HFFc6 (cell line): Measurements from ENCODE around the gene MS4A6A. TPM values are rescaled to one million over a fixed set of nuclear protein-coding genes. Genes with fewer than 3 reads are reported as not detected.
A peak's percentile ranks its signal among the peaks of the same experiment; 100 is the strongest.

ENCODE experiments used
- DNase-seq: peaks from one replicate; pipeline ENCODE4 v3.0.0-alpha.2; 2018
- H3K27ac Mint-ChIP-seq: 2 replicates; pipeline ENCODE4 v1.8.0; 2020; ENCODE audit warnings: mild to moderate bottlenecking, mixed read lengths
- H3K27me3 Mint-ChIP-seq: 2 replicates; pipeline ENCODE4 v1.8.0; 2021; ENCODE audit warnings: mild to moderate bottlenecking, moderate library complexity, mixed read lengths; ENCODE audit not compliant: insufficient read depth
- H3K36me3 Mint-ChIP-seq: 2 replicates; pipeline ENCODE4 v1.8.0; 2021; ENCODE audit warnings: low read depth, mixed read lengths
- H3K4me1 Mint-ChIP-seq: 2 replicates; pipeline ENCODE4 v1.8.0; 2020; ENCODE audit warnings: low read depth, mixed read lengths
- H3K4me3 Mint-ChIP-seq: 2 replicates; pipeline ENCODE4 v1.8.0; 2020; ENCODE audit warnings: mild to moderate bottlenecking, moderate library complexity, mixed read lengths
- H3K9me3 Mint-ChIP-seq: 2 replicates; pipeline ENCODE4 v1.8.0; 2020; ENCODE audit warnings: mild to moderate bottlenecking, mixed read lengths
- total RNA-seq, 6 experiments: library from RNA; stranded (reverse); fragmentation: NEBNext Ultra II Directional; extraction: Animal tissue kit (Norgen Biotek cat#: 25700); gene quantifications; 2 replicates in 1 of 6; 3 replicates in 5 of 6; pipeline ENCODE4 v1.2.3, GENCODE V29; 2021
- TF ChIP-seq, protein P1 (sequence below): fragments of 200-600 bp; sonication (generic); IDR thresholded peaks from 2 replicates; pipeline ENCODE4 v1.5.0; 2021; ENCODE audit warnings: antibody characterized with exemption, mild to moderate bottlenecking

The MS4A6A gene
- total RNA-seq, 6 experiments from 2014 or later, result not detected

DNA sequence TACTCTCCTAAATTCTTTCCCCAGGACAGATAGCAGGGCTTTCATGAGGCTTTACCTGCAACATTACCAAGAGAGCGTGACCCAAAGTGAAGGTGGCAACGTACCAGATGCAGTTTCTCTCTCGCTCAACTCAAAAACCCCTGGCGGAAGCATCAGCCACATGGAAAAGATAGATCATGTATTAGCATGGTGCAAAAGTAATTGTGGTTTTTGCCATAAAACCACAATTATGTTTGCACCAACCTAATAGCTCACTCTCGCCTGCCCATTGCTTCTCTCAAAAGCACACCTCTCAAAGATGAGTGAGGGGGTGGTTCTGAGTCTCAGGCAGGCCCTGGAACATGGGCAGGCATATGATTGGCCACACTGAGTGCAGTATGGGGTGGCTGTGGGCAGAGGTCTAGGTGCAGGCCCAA lies 7.0 kb downstream of the MS4A6A start:
- Mint-ChIP-seq H3K9me3 (peaks cover 34% of the 10 kb centered on the region), H3K27me3 (no peaks in the 10 kb centered on the region), H3K4me3 (no peak overlapping the region), H3K27ac (no peak overlapping the region), H3K4me1 (no peaks in the 10 kb centered on the region), H3K36me3 (no peaks in the 10 kb centered on the region)
- no peak for DNase-seq
- TF ChIP-seq, protein P1, sequence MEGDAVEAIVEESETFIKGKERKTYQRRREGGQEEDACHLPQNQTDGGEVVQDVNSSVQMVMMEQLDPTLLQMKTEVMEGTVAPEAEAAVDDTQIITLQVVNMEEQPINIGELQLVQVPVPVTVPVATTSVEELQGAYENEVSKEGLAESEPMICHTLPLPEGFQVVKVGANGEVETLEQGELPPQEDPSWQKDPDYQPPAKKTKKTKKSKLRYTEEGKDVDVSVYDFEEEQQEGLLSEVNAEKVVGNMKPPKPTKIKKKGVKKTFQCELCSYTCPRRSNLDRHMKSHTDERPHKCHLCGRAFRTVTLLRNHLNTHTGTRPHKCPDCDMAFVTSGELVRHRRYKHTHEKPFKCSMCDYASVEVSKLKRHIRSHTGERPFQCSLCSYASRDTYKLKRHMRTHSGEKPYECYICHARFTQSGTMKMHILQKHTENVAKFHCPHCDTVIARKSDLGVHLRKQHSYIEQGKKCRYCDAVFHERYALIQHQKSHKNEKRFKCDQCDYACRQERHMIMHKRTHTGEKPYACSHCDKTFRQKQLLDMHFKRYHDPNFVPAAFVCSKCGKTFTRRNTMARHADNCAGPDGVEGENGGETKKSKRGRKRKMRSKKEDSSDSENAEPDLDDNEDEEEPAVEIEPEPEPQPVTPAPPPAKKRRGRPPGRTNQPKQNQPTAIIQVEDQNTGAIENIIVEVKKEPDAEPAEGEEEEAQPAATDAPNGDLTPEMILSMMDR, result no peak

GRCh38 chr11:60172011-60172410 lies 10.9 kb downstream of the MS4A6A start:
- Mint-ChIP-seq H3K36me3 (no peaks in the 10 kb centered on the region), H3K27ac (no peak overlapping the region), H3K9me3 (peaks cover 41% of the 10 kb centered on the region), H3K4me1 (no peaks in the 10 kb centered on the region), H3K27me3 (no peaks in the 10 kb centered on the region), H3K4me3 (no peak overlapping the region)
- no peak for DNase-seq
- TF ChIP-seq, protein P1, result no peak

GRCh38 chr11:60170566-60170965 lies 12.3 kb downstream of the MS4A6A start:
- H3K36me3 Mint-ChIP-seq, result no peaks in the 10 kb centered on the region
- no peaks in the 10 kb centered on the region for H3K4me1 Mint-ChIP-seq
- H3K27ac Mint-ChIP-seq, result no peak overlapping the region
- H3K4me3 Mint-ChIP-seq, result no peak overlapping the region
- TF ChIP-seq, protein P1, result no peak
- H3K27me3 Mint-ChIP-seq, result no peaks in the 10 kb centered on the region
- DNase-seq, result no peak
- H3K9me3 Mint-ChIP-seq, result peaks cover 42% of the 10 kb centered on the region

GRCh38 chr11:60169264-60169915 lies 13.5 kb downstream of the MS4A6A start:
- H3K4me1 Mint-ChIP-seq, result no peaks in the 10 kb centered on the region
- no peak overlapping the region for H3K4me3 Mint-ChIP-seq
- H3K27ac Mint-ChIP-seq, result no peak overlapping the region
- H3K9me3 Mint-ChIP-seq, result peaks cover 41% of the 10 kb centered on the region
- DNase-seq, result no peak
- no peaks in the 10 kb centered on the region for H3K36me3 Mint-ChIP-seq
- H3K27me3 Mint-ChIP-seq, result no peaks in the 10 kb centered on the region
- TF ChIP-seq, protein P1, result peak; percentile 50

GRCh38 chr11:60168306-60168705 lies 14.6 kb downstream of the MS4A6A start:
- H3K9me3 Mint-ChIP-seq, result peaks cover 35% of the 10 kb centered on the region
- H3K4me1 Mint-ChIP-seq, result no peaks in the 10 kb centered on the region
- H3K36me3 Mint-ChIP-seq, result no peaks in the 10 kb centered on the region
- no peak overlapping the region for H3K27ac Mint-ChIP-seq
- H3K27me3 Mint-ChIP-seq, result no peaks in the 10 kb centered on the region
- no peak for DNase-seq
- TF ChIP-seq, protein P1, result no peak
- H3K4me3 Mint-ChIP-seq, result no peak overlapping the region
